ENCODE results near the gene TUBB3.
"Not testable (repeated sequence)": the region's sequence is repeated elsewhere in the genome, so short reads cannot be mapped to it uniquely, and the experiment has no call there.

The TUBB3 gene

GRCh38 chr16:89922884-89923639 lies at the start of gene TUBB3:
TSS of gene TUBB3 (plus strand) at chr16:89923342. CDS start at chr16:89923402, 60 bp downstream.
- DNase-seq (ENCODE audit: extremely low spot score): peak; percentile 82
- no peak for TF ChIP-seq CTCF (IDR thresholded peaks at IDR 0.05; ENCODE audit: control extremely low read depth, extremely low read depth, low read depth, missing control alignments)
- POLR2A ChIA-PET: interaction anchor here (0.6 kb wide), 1 partner anchor 22 kb away, joined by 8 read pairs; no protein-coding TSS in a partner anchor
- CTCF ChIA-PET: interaction anchor here (1.5 to 2.7 kb wide), 2 partner anchors 13 to 15 kb away, joined by 4 to 15 read pairs; no protein-coding TSS in a partner anchor

DNA sequence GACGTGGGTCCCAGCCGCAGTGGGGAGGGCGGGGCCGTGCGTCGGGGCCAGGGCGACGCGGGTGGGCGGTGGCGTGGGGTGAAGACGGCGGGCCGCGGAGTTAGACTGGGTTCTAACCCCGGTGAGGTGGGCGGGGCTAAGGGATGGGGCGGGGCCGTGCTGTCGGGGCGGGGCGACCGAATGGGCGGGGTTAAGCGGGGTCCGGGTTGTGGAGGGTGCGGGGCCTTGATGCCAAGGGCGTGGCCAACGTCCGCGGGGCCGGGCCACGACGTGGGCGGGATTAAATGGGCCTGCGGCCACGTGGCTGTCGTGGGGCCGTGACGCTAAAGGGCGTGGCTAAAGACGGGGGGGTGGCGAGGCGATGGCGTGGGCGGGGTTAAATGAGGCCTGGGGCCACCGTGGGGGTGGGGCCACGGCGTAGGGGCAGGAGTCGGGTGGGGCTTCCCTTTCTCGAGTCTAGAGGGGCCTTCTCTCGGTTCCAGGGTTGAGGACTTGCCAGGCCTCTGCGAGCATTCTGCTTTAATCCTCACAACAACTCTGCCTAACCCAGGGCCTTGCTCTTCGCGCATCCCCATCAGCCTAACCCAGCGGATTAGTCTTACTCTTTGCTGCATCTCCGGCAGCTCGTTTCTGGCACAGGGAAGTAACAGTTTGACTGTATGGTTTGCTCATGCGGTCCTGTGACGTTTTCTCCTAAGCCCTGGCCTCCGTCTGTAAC lies 49.0 kb upstream of the TUBB3 start:
- POLR2A ChIA-PET: interaction anchor here (0.6 to 1.8 kb wide), 4 partner anchors 11 to 366 kb away, joined by 3 to 7 read pairs (median 4); partner anchors contain the start of gene SPG7
- CTCF ChIA-PET: interaction anchor here (1.0 to 7.6 kb wide), 5 partner anchors 13 to 173 kb away, joined by 3 to 67 read pairs (median 8); no protein-coding TSS in a partner anchor
- DNase-seq (ENCODE audit: extremely low spot score): peak; percentile 98
- no peak for TF ChIP-seq CTCF (IDR thresholded peaks at IDR 0.05; ENCODE audit: control extremely low read depth, extremely low read depth, low read depth, missing control alignments)

- POLR2A ChIA-PET: interaction anchor here (0.5 kb wide), 1 partner anchor 32 kb away, joined by 3 read pairs; no protein-coding TSS in a partner anchor
- CTCF ChIA-PET; DNase-seq (ENCODE audit: extremely low spot score): not testable (repeated sequence)
Observed at GRCh38 chr16:89879123-89879522, 44.0 kb upstream of the TUBB3 start.

DNA sequence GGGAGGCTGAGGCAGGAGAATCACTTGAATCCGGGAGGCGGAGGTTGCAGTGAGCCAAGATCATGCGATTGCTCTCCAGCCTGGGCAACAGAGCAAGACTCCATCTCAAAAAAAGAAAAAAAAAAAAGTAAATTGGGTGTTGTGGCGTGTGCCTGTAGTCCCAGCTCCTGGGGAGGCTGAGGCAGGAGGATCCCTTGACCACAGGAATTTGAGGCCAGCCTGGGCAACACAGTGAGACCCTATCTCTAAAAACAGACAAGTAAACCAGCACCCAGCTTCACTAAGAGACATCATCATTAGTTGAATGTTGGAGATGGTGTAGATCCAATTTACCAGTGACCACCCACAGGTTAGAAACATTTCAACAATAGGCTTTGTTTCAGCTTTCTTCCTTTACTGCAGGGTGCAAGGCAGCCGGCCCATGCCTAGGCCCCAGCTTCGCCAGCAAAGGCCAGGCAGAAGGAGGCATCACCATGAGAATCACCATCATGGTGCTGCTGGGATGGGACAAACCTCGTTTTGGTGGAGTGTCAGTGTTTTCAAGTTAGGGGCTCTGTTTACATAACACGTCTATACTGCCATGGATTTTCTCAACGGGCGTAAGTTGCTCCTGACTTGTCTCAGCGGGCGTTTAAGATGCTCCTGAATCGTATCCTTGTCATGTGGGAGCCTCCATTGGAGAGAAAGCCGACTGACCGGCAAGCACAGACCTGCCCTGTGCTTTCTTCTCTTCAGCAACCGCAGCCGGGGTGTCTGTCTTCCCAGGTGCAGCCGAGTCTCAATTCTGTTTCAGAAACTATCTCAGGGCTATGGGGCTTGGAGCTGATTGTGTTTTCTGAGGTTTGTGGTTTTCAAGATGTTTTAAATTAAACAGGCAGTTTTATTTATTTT lies 42.4 kb upstream of the TUBB3 start:
- POLR2A ChIA-PET: no interaction called here
- no peak for TF ChIP-seq CTCF (IDR thresholded peaks at IDR 0.05; ENCODE audit: control extremely low read depth, extremely low read depth, low read depth, missing control alignments)
- CTCF ChIA-PET: interaction anchor here (0.9 kb wide), 1 partner anchor 28 kb away, joined by 3 read pairs; no protein-coding TSS in a partner anchor
- DNase-seq (ENCODE audit: extremely low spot score): no peak

GRCh38 chr16:89881368-89881730 lies 41.8 kb upstream of the TUBB3 start:
- TF ChIP-seq CTCF (IDR thresholded peaks at IDR 0.05; ENCODE audit: control extremely low read depth, extremely low read depth, low read depth, missing control alignments): no peak
- ChIA-PET POLR2A (no interaction called here), CTCF (interaction anchor here (0.9 kb wide), 1 partner anchor 27 kb away, joined by 3 read pairs; no protein-coding TSS in a partner anchor)
- no peak for DNase-seq (ENCODE audit: extremely low spot score)

GRCh38 chr16:89883346-89884040 lies 39.6 kb upstream of the TUBB3 start:
- DNase-seq (ENCODE audit: extremely low spot score): no peak
- ChIA-PET CTCF (no interaction called here), POLR2A (no interaction called here)
- TF ChIP-seq CTCF (IDR thresholded peaks at IDR 0.05; ENCODE audit: control extremely low read depth, extremely low read depth, low read depth, missing control alignments): no peak
